ENCODE data around the gene ADRA2B. TPM values are rescaled to one million over a fixed set of nuclear protein-coding genes. Genes with fewer than 3 reads are reported as not detected.

The ADRA2B gene
- total RNA-seq, 1 experiment from 2014 or later, result 0.28 TPM

- Histone ChIP-seq H3K27ac (ENCODE audit: low read length) (no peak overlapping the region), H3K4me1 (ENCODE audit: control insufficient read depth, insufficient read depth, low read length) (no peaks in the 10 kb centered on the region), H3K4me3 (ENCODE audit: low read depth in 2 of 2, low read length in 2 of 2) (no peak overlapping the region), H3K27me3 (ENCODE audit: control insufficient read depth, insufficient read depth, low read length) (no peaks in the 10 kb centered on the region; the same call in 1 of the 2 replicates), H3K36me3 (ENCODE audit: control insufficient read depth, insufficient read depth, low read length) (no peaks in the 10 kb centered on the region), H3K9me3 (ENCODE audit: control insufficient read depth, insufficient read depth, low read depth, low read length) (no peaks in the 10 kb centered on the region)
- DNase-seq (ENCODE audit: low read depth, low spot score), result no peak
- TF ChIP-seq POLR2AphosphoS5 (IDR thresholded peaks at IDR 0.05; ENCODE audit: low read depth, low read length), result no peak
- TF ChIP-seq CTCF (IDR thresholded peaks at IDR 0.05), result no peak
- TF ChIP-seq, protein P1, sequence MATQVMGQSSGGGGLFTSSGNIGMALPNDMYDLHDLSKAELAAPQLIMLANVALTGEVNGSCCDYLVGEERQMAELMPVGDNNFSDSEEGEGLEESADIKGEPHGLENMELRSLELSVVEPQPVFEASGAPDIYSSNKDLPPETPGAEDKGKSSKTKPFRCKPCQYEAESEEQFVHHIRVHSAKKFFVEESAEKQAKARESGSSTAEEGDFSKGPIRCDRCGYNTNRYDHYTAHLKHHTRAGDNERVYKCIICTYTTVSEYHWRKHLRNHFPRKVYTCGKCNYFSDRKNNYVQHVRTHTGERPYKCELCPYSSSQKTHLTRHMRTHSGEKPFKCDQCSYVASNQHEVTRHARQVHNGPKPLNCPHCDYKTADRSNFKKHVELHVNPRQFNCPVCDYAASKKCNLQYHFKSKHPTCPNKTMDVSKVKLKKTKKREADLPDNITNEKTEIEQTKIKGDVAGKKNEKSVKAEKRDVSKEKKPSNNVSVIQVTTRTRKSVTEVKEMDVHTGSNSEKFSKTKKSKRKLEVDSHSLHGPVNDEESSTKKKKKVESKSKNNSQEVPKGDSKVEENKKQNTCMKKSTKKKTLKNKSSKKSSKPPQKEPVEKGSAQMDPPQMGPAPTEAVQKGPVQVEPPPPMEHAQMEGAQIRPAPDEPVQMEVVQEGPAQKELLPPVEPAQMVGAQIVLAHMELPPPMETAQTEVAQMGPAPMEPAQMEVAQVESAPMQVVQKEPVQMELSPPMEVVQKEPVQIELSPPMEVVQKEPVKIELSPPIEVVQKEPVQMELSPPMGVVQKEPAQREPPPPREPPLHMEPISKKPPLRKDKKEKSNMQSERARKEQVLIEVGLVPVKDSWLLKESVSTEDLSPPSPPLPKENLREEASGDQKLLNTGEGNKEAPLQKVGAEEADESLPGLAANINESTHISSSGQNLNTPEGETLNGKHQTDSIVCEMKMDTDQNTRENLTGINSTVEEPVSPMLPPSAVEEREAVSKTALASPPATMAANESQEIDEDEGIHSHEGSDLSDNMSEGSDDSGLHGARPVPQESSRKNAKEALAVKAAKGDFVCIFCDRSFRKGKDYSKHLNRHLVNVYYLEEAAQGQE (IDR thresholded peaks at IDR 0.05; ENCODE audit: insufficient read depth in 1 of 2, low read depth in 2 of 2, low read length in 1 of 2), result no peak
- TF ChIP-seq SIN3A (IDR thresholded peaks at IDR 0.05; ENCODE audit: borderline replicate concordance, insufficient read depth, low read depth, low read length), result no peak
- no peak for TF ChIP-seq TCF7L2 (IDR thresholded peaks at IDR 0.05; ENCODE audit: low read depth, low read length)
- intact Hi-C loops (cut with micrococcal nuclease; ENCODE audit: unreplicated experiment), result no loop called here
- POLR2A ChIA-PET, result no interaction called here
- CTCF ChIA-PET, result no interaction called here
- no peak for ATAC-seq
- in situ Hi-C loops (cut with HindIII; ENCODE audit: low pct_unique_long_range_greater_than_20kb, low sequenced_read_pairs), result no loop called here
- no TSS peak for BruUV-seq (replicated peaks)
Observed at GRCh38 chr2:96123936-96124335, 7.6 kb upstream of the ADRA2B start.

GRCh38 chr2:96123290-96123689, 6.9 kb upstream of the ADRA2B start:
- ChIA-PET CTCF (no interaction called here), POLR2A (no interaction called here)
- DNase-seq (ENCODE audit: low read depth, low spot score) (no peak), ATAC-seq (no peak)
- H3K4me3 ChIP-seq (ENCODE audit: low read depth in 2 of 2, low read length in 2 of 2), result no peak overlapping the region
- no TSS peak for BruUV-seq (replicated peaks)
- no peaks in the 10 kb centered on the region for H3K4me1 ChIP-seq (ENCODE audit: control insufficient read depth, insufficient read depth, low read length)
- in situ Hi-C loops (cut with HindIII; ENCODE audit: low pct_unique_long_range_greater_than_20kb, low sequenced_read_pairs), result no loop called here
- TF ChIP-seq, protein P1 (IDR thresholded peaks at IDR 0.05; ENCODE audit: insufficient read depth in 1 of 2, low read depth in 2 of 2, low read length in 1 of 2), result no peak
- TF ChIP-seq CTCF (IDR thresholded peaks at IDR 0.05) (no peak), TCF7L2 (IDR thresholded peaks at IDR 0.05; ENCODE audit: low read depth, low read length) (no peak), POLR2AphosphoS5 (IDR thresholded peaks at IDR 0.05; ENCODE audit: low read depth, low read length) (no peak), SIN3A (IDR thresholded peaks at IDR 0.05; ENCODE audit: borderline replicate concordance, insufficient read depth, low read depth, low read length) (no peak)
- H3K27ac ChIP-seq (ENCODE audit: low read length), result no peak overlapping the region
- no peaks in the 10 kb centered on the region; the same call in 1 of the 2 replicates for H3K27me3 ChIP-seq (ENCODE audit: control insufficient read depth, insufficient read depth, low read length)
- no peaks in the 10 kb centered on the region for H3K9me3 ChIP-seq (ENCODE audit: control insufficient read depth, insufficient read depth, low read depth, low read length)
- H3K36me3 ChIP-seq (ENCODE audit: control insufficient read depth, insufficient read depth, low read length), result no peaks in the 10 kb centered on the region
- intact Hi-C loops (cut with micrococcal nuclease; ENCODE audit: unreplicated experiment), result no loop called here
